Stimulated activated CD8-positive, alpha-beta memory T cell treated with anti-CD3 and anti-CD28 coated beads, Interleukin-4, amount 100 ng/mL, for 24 hours (primary cell): ENCODE results near the gene NID1.

ENCODE experiments used
- DNase-seq: peaks from one replicate; pipeline ENCODE4 v3.0.0-alpha.2; 2020; ENCODE audit warnings: low read depth

NID1 gene, protein sequence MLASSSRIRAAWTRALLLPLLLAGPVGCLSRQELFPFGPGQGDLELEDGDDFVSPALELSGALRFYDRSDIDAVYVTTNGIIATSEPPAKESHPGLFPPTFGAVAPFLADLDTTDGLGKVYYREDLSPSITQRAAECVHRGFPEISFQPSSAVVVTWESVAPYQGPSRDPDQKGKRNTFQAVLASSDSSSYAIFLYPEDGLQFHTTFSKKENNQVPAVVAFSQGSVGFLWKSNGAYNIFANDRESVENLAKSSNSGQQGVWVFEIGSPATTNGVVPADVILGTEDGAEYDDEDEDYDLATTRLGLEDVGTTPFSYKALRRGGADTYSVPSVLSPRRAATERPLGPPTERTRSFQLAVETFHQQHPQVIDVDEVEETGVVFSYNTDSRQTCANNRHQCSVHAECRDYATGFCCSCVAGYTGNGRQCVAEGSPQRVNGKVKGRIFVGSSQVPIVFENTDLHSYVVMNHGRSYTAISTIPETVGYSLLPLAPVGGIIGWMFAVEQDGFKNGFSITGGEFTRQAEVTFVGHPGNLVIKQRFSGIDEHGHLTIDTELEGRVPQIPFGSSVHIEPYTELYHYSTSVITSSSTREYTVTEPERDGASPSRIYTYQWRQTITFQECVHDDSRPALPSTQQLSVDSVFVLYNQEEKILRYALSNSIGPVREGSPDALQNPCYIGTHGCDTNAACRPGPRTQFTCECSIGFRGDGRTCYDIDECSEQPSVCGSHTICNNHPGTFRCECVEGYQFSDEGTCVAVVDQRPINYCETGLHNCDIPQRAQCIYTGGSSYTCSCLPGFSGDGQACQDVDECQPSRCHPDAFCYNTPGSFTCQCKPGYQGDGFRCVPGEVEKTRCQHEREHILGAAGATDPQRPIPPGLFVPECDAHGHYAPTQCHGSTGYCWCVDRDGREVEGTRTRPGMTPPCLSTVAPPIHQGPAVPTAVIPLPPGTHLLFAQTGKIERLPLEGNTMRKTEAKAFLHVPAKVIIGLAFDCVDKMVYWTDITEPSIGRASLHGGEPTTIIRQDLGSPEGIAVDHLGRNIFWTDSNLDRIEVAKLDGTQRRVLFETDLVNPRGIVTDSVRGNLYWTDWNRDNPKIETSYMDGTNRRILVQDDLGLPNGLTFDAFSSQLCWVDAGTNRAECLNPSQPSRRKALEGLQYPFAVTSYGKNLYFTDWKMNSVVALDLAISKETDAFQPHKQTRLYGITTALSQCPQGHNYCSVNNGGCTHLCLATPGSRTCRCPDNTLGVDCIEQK

GRCh38 chr1:236064674-236065508 lies at the start of gene NID1:
TSS of gene NID1 (minus strand) at chr1:236065090. CDS start at chr1:236065079, 11 bp downstream.
- DNase-seq, result no peak

- no peak for DNase-seq
These were observed 49.3 kb upstream of the NID1 start for GRCh38 chr1:236114076-236114747.

GRCh38 chr1:236113324-236114032 lies 48.6 kb upstream of the NID1 start:
- DNase-seq, result no peak

DNA sequence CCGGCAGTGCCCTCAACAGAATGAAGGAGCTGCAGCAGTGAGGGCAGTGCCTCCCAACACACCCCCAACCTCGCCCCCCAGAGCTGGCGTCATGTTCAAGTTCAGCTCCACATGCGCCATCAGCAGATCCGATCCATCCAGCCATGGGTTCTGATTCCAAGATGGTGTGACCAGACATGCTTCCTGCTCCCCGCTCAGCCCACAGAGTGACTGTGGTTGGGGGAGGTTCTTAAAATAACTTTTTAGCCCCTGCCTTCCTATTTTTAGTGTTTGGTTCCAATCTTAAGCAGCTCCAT lies 47.4 kb upstream of the NID1 start:
- DNase-seq, result no peak

DNA sequence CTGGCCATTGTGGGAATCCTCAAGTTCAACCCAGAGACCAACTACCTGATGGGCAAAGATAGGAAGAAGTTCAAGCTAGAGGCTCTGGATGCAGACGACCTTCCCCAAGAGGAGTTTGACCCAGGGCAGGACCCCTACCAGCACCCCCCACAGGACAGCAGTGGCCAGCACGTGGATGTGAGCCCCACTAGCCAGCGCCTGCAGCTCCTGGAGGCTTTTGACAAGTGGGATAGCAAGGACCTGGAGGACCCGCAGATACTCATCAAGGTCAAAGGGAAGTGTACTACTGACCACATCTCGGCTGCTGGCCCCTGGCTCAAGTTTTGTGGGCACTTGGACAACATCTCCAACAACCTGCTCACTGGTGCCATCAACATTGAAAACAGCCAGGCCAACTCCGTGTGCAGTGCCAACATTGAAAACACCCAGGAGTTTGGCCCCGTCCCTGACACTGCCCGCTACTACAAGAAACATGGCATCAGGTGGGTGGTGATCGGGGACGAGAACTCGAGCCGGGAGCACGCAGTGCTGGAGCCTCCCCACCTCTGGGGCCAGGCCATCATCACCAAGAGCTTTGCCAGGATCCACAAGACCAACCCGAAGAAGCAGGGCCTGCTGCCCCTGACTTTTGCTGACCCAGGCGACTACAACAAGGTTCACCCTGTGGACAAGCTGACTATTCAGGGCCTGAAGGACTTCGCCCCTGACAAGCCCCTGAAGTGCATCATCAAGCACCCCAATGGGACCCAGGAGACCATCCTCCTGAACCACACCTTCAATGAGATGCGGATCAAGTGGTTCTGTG lies 46.8 kb upstream of the NID1 start:
- no peak for DNase-seq

DNA sequence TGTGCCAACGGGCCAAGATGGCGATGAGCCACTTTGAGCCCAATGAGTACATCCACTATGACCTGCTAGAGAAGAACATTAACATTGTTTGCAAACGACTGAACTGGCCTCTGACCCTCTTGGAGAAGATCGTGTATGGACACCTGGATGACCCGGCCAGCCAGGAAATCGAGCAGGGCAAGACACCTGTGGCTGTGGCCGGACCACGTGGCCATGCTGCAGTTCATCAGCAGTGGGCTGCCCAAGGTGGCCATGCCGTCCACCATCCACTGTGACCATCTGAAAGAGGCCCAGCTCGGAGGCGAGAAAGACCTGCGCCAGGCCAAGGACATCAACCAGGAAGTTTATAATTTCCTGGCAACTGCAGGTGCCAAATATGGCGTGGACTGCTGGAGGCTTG lies 45.2 kb upstream of the NID1 start:
- no peak for DNase-seq

DNA sequence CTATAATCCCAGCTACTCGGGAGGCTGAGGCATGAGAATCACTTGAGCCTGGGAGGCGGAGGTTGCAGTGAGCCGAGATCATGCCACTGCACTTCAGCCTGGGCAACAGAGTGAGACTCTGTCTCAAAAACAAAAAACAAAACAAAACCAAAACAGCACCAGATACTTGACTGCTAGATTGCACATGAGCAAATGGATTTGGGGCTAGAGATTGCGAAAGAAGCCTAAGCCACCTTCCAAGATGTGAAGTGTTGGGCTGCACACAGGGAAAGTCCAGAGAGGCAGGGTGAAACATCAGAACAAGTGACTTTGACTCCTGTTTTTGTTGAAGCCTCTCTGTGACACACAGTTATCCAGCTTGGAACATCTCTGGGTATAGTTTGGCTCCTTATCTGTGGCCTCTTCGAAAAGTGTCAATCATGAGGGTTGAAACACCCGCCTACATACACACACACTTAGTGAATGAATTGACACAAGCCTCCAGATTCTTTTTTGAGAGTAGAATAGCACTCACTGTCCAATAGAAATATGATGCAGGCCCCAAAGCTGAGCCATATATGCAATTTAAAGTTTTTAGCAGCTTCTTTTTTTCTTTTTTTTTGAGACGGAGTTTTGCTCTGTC lies 43.2 kb upstream of the NID1 start:
- no peak for DNase-seq

DNA sequence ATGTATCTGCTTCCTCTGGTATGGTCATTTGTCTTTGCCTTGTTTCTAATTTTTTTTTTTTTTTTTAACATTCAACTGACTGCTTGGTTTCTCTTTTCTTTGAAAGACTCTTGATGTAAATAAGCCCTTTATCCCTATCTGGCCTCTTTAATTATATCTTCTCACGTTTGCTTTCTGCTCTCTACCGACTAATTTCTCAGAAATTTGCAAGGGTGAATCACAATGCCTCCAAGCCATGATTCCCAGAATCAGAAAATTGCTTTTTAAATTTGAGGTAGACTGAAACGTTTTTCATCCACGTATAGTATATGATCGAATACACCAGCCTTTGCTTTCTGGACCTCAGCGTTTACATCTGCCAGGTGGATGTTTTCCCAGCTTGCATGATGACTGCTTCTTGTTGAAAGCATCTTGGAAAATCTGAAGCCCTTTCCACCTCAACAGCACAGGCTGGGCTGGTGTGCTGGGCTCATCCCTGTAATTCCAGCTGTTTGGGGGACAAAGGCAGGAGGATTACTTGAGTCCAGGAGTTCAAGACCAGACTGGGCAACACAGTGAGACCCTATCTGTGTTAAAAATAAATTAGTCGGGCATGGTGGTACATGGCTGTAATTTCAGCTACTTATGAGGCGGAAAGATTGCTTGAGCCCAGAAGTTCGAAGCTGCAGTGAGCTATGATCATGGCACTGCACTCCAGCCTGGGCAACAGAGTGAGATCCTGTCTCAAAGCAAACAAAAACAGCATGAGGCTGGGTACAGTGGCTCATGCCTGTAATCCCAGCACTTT lies 42.4 kb upstream of the NID1 start:
- no peak for DNase-seq

DNA sequence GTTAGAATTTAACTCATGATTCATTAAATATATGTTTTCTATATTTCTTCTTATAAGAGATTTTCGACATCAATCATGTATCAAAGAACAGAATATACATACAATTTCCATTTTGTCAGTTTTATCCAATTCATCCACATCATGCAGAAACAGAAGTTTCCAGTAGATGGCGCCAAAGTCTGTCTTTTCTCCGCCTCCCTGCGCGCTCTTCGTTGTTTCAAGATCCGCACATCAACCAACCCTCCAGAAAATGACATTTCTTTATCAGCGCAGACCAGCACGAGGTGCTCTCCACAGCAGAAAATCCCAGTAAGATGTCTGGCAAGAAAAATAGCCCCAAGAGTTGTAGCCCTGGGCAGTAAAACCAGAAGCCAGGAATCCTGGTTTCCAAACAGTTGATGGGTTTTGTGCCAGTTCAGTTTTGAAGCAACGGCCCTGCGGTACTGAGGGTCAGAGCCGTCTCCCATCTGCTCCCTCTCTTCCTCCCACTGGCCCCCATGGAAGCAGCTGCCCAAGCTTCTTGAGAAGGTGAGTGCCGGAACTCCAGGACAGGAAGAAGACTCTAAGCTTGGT lies 38.8 kb upstream of the NID1 start:
- peak; percentile 26 for DNase-seq

GRCh38 chr1:236103059-236103458 lies 38.2 kb upstream of the NID1 start:
- DNase-seq, result no peak

DNA sequence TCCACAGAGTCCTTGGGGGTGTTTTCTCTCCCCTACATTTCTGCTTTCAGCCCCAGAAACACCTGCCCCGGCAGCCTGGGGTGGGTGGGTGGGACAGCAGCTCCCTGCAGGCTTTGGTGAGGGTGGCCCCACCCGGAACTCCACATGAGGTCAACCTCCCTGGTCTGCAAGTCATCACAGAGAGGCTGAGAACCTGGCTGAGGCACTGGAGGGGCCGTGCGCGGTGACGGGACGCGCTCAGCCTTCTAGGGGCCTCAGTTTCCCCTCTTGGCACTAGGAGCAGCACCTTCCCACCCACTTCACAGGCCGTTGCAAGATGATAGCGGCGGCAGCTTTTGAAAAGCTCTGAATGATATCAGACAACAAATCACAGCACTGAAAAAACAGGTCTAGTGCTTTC lies 37.7 kb upstream of the NID1 start:
- no peak for DNase-seq

DNA sequence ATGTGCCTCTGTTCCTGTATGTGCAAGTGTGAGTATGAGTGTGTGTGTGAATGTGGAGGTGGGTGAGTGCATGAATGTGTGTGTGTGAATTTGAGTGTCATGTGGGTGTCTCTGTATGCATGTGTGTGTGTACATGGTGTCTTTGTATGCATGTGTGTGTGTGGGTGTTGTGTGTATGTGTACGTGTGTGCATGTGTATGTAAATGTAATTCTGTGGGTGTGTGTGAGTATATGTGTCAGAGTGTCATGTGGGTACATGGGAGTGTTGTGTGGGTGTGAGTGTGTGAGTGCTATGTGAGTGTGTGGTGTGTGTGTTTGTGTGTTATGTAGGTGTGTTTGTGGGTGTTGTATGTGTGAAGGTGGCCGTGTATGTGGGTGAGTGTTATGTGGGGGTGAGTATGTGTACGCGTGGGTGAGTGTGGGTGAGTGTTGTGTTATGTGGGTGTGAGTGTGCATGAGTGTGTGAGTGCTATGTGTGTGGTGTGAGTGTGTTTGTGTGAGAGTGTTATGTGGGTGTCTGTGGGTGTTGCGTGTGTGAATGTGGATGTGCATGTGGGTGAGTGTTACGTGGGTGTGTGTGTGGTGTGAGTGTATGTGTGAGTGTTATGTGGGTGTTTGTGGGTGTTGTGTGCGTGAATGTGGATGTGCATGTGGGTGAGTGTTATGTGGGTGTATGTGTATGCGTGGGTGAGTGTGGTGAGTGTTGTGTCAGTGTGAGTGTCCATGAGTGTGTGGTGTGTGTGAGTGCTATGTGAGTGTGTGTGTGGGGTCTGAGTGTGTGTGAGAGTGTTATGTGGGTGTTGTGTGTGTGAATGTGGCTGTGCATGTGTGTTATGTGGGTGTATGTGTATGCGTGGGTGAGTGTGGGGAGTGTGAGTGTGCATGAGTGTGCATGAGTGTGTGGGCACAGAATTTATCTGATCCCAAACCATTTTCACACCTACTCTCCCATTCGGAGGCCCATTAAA lies 36.6 kb upstream of the NID1 start:
- DNase-seq, result no peak

- no peak for DNase-seq
These were observed 35.9 kb upstream of the NID1 start for GRCh38 chr1:236100799-236101198.

DNA sequence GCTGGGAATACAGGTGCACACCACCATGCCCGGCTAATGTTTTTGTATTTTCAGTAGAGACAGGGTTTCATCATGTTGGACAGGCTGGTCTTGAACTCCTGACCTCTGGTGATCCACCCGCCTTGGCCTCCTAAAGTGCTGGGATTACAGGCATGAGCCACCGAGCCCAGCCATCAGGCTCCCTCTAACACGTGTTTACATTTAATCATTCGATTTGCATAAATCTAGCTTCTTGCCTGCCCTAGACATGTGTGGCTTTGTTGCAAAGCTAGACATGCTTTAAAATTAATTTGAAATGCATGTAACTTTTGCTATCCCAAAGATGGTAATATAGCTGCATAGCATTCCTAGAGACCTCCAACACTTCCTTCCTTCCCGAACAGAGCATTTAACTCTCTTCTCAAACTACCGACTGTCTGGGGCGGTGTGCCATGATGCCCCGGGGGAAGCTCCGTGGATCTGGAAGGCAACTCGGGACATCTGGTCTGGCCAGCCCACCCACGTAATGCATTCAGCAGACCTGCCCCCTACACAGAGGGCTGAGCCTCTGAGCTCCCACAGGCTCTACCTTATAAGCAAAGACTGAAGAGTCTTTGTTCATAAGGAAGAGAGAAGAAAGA lies 34.6 kb upstream of the NID1 start:
- DNase-seq, result no peak

- DNase-seq, result no peak
These were observed 33.4 kb upstream of the NID1 start for GRCh38 chr1:236098267-236098666.
